Esophagus squamous epithelium (tissue), 4 donors: ENCODE data around the gene CSF2RB.

ENCODE experiments used
- POLR2A ChIP-seq, 4 donors: fragments of 450-650 bp; IDR thresholded peaks; one replicate each; pipeline ENCODE4 v1.6.1; 2017; ENCODE audit warnings: antibody characterized with exemption in 4 of 4, mild to moderate bottlenecking in 4 of 4, moderate library complexity in 3 of 4
- TF ChIP-seq, protein P1 (sequence below), 6 experiments: fragments of 450-650 bp in 4 of 6; fragments of 200-600 bp in 2 of 6; sonication (generic) in 2 of 6; IDR thresholded peaks; one replicate each; pipeline ENCODE4 v1.5.1; 2016 to 2019; ENCODE audit warnings: antibody characterized with exemption in 6 of 6, mild to moderate bottlenecking in 4 of 6, moderate library complexity in 4 of 6

DNA sequence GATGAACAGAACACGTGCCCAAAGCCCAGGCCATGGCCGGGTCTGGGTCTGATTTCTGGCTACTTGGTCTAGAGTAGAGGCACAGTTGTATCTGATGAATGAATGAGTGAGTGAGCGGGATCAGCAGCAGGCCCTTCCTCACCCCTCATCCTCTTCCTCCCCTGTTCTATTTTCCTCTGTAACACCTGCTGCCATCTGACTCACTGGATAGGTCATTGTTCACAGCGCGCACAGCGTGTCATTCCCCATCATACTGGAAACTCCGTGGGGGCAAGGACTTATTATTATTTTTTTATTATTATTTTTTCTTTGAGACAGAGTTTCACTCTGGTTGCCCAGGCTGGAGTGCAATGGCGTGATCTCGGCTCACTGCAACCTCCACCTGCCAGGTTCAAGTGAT lies 38.7 kb upstream of the CSF2RB start:
- TF ChIP-seq, protein P1, sequence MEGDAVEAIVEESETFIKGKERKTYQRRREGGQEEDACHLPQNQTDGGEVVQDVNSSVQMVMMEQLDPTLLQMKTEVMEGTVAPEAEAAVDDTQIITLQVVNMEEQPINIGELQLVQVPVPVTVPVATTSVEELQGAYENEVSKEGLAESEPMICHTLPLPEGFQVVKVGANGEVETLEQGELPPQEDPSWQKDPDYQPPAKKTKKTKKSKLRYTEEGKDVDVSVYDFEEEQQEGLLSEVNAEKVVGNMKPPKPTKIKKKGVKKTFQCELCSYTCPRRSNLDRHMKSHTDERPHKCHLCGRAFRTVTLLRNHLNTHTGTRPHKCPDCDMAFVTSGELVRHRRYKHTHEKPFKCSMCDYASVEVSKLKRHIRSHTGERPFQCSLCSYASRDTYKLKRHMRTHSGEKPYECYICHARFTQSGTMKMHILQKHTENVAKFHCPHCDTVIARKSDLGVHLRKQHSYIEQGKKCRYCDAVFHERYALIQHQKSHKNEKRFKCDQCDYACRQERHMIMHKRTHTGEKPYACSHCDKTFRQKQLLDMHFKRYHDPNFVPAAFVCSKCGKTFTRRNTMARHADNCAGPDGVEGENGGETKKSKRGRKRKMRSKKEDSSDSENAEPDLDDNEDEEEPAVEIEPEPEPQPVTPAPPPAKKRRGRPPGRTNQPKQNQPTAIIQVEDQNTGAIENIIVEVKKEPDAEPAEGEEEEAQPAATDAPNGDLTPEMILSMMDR (IDR thresholded peaks at IDR 0.05) = no peak
- no peak for TF ChIP-seq POLR2A (IDR thresholded peaks at IDR 0.05)
